Trophoblast cell (in vitro differentiated cells and primary cell): ENCODE results near the gene SMIM1.

Source experiments
- DNase-seq, 2 donors: peaks; one replicate each; pipeline ENCODE4 v3.0.0-alpha.2; 2016
- H2AFZ ChIP-seq: 2 replicates; pipeline ENCODE4 v1.6.1; 2013; ENCODE audit warnings: low read length, moderate library complexity, mild to moderate bottlenecking; ENCODE audit not compliant: insufficient read depth, poor library complexity
- H2AK5ac ChIP-seq: 2 replicates; pipeline ENCODE4 v1.6.1; 2013; ENCODE audit warnings: mild to moderate bottlenecking, low read length
- H2BK120ac ChIP-seq: 2 replicates; pipeline ENCODE4 v1.6.1; 2013; ENCODE audit warnings: low read length, mild to moderate bottlenecking, moderate library complexity; ENCODE audit not compliant: insufficient read depth, poor library complexity
- H2BK12ac ChIP-seq: 2 replicates; pipeline ENCODE4 v1.6.1; 2013; ENCODE audit warnings: mild to moderate bottlenecking, low read length, moderate library complexity
- H2BK5ac ChIP-seq: 2 replicates; pipeline ENCODE4 v1.6.1; 2013; ENCODE audit warnings: low read length, low read depth, moderate library complexity, mild to moderate bottlenecking; ENCODE audit not compliant: poor library complexity
- H3K14ac ChIP-seq: 2 replicates; pipeline ENCODE4 v1.6.1; 2013; ENCODE audit warnings: mild to moderate bottlenecking, low read length
- H3K18ac ChIP-seq: 2 replicates; pipeline ENCODE4 v1.6.1; 2013; ENCODE audit warnings: mild to moderate bottlenecking, low read length
- H3K23ac ChIP-seq: 2 replicates; pipeline ENCODE4 v1.6.1; 2013; ENCODE audit warnings: low read length
- H3K27ac ChIP-seq: 2 replicates; pipeline ENCODE4 v1.5.1; 2013; ENCODE audit warnings: low read depth, mild to moderate bottlenecking, inconsistent platforms, low read length, moderate library complexity
- H3K27me3 ChIP-seq: 2 replicates; pipeline ENCODE4 v1.6.1; 2013; ENCODE audit warnings: inconsistent platforms, mild to moderate bottlenecking, low read length, moderate library complexity; ENCODE audit not compliant: insufficient read depth
- H3K36me3 ChIP-seq, 2 experiments: 1 replicate in 1 of 2; 2 replicates in 1 of 2; pipeline ENCODE4 v1.6.1; 2013; ENCODE audit warnings: low read length in 2 of 2, mild to moderate bottlenecking in 2 of 2, moderate library complexity in 1 of 2; ENCODE audit not compliant: insufficient read depth in 2 of 2, control insufficient read depth in 1 of 2
- H3K4ac ChIP-seq: 2 replicates; pipeline ENCODE4 v1.6.1; 2013; ENCODE audit warnings: low read depth, mild to moderate bottlenecking, low read length, moderate library complexity
- H3K4me1 ChIP-seq, 2 experiments: 1 replicate in 1 of 2; 2 replicates in 1 of 2; pipeline ENCODE4 v1.6.1; 2013; ENCODE audit warnings: low read length in 2 of 2, mild to moderate bottlenecking in 2 of 2, moderate library complexity in 1 of 2; ENCODE audit not compliant: insufficient read depth in 2 of 2, control insufficient read depth in 1 of 2
- H3K4me2 ChIP-seq: 2 replicates; pipeline ENCODE4 v1.6.1; 2013; ENCODE audit warnings: inconsistent platforms, mild to moderate bottlenecking, low read length, moderate library complexity
- H3K4me3 ChIP-seq: 2 replicates; pipeline ENCODE4 v1.5.1; 2013; ENCODE audit warnings: mild to moderate bottlenecking, low read depth, low read length, inconsistent platforms
- H3K79me1 ChIP-seq: one replicate; pipeline ENCODE4 v1.6.1; 2013; ENCODE audit warnings: low read length
- H3K79me2 ChIP-seq: 2 replicates; pipeline ENCODE4 v1.6.1; 2013; ENCODE audit warnings: low read length, mild to moderate bottlenecking; ENCODE audit not compliant: control insufficient read depth, insufficient read depth, poor library complexity
- H3K9ac ChIP-seq: 2 replicates; pipeline ENCODE4 v1.6.1; 2013; ENCODE audit warnings: mild to moderate bottlenecking, low read length
- H3K9me3 ChIP-seq: 2 replicates; pipeline ENCODE4 v1.6.1; 2013; ENCODE audit warnings: low read depth, mild to moderate bottlenecking, control low read depth, inconsistent platforms, low read length; ENCODE audit not compliant: insufficient read depth
- H4K12ac ChIP-seq: 2 replicates; pipeline ENCODE4 v1.6.1; 2013; ENCODE audit warnings: low read depth, mild to moderate bottlenecking, low read length, moderate library complexity
- H4K8ac ChIP-seq: 2 replicates; pipeline ENCODE4 v1.6.1; 2013; ENCODE audit warnings: low read depth, mild to moderate bottlenecking, low read length, moderate library complexity
- H4K91ac ChIP-seq: one replicate; pipeline ENCODE4 v1.6.1; 2013; ENCODE audit warnings: low read depth, mild to moderate bottlenecking, low read length, moderate library complexity
- WGBS: extraction: QIAGEN DNeasy Blood & Tissue Kit; methylation state at CpG from one replicate; pipeline ENCODE4 v1.1.7; 2013; ENCODE audit warnings: missing lambda C conversion rate; ENCODE audit not compliant: insufficient read length, insufficient coverage; ENCODE audit errors: extremely low coverage; 5-methylcytosine and 5-hydroxymethylcytosine counted together

SMIM1 gene

DNA sequence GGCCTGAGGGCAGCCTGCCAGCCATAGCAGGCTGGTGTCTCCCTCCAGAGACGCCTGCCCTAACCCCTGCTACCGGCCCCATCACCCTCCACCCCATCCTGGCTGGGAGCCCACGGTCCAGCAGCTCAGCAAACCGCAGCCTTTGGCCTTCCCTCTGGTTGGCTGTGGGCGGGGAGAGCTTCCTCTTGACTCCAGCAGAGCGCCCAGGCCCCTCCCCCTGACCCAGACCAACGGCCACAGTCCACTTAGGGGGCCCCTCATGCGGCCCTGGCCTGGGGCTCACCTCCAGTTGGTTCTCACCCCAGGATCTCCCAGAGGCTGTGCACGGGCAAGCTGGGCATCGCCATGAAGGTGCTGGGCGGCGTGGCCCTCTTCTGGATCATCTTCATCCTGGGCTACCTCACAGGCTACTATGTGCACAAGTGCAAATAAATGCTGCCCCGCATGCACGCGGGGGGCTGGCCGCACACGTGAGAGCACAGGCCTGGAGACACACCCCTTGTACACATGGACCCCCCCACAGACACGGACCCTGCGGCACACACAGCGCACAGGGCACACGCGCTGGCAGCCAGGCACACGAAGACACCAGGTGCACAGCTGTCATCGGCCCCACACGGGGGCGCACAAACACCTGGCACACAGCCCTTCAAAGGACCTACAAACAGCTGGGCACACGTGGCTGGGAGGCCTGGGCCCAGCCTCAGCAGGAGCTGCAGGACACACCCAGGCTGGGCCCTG is 3.1 kb downstream of the SMIM1 start:
- no peak overlapping the region for H3K14ac ChIP-seq
- H3K4me3 ChIP-seq, result no peak overlapping the region
- H2BK120ac ChIP-seq, result no peak overlapping the region
- H3K18ac ChIP-seq, result no peak overlapping the region
- no peak overlapping the region for H3K27ac ChIP-seq
- H4K8ac ChIP-seq, result no peak overlapping the region
- no peaks in the 10 kb centered on the region for H3K79me2 ChIP-seq
- DNase-seq, result peak in 1 of 2 donors; percentile 21
- no peaks in the 10 kb centered on the region for H3K27me3 ChIP-seq
- H2BK12ac ChIP-seq, result no peak overlapping the region
- H3K4ac ChIP-seq, result no peak overlapping the region
- H3K9ac ChIP-seq, result no peak overlapping the region
- H2AK5ac ChIP-seq, result no peak overlapping the region
- H3K23ac ChIP-seq, result no peak overlapping the region
- no peak overlapping the region for H2BK5ac ChIP-seq
- no peak overlapping the region for H3K4me2 ChIP-seq
- H4K12ac ChIP-seq, result no peak overlapping the region
- no peak overlapping the region for H2AFZ ChIP-seq
- H3K79me1 ChIP-seq, result peaks cover 7% of the 10 kb centered on the region
- WGBS, result no CpG with 5 or more reads among the region's 27 CpGs
- H3K36me3 ChIP-seq, result peaks cover 23 to 29% of the 10 kb centered on the region in 2 experiments
- peaks cover 18 to 37% of the 10 kb centered on the region in 2 experiments for H3K4me1 ChIP-seq
- no peaks in the 10 kb centered on the region for H3K9me3 ChIP-seq
- no peak overlapping the region for H4K91ac ChIP-seq

DNA sequence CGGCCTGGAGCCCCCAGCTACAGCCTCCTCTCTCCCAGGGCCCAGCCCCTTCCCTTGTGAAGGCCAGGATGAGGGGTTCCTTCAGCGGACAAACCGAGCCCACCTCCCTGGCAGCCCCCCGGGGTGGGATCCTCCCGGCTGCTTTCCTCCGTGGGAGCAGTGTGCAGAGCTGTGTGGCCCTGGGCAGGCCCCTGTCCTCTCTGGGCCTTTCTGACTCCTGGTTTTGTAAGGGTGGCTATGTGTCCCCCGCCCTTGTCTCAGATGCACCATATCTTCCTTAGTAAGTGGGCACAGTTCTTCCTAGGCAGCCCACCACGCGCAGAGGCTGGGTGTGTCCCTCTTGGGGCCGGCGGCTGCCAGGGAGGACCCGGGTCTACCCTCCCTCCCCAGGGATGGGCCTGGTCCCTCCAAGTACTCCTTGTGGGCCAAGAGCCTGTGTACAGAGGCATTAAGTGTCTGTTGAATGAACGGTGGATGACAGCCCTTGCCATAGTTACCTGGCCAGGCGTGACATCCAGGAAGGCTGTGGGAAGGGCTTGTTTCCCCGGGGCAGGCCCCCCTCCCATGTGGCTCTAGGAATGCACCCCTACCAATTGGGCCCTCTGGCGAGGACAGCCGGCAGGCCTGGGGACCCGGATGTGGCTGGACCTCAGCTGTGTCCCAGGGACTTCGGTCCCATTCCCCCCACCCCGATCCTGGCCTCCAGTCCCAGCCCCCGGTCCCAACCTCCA is 3.8 kb downstream of the SMIM1 start:
- no peak overlapping the region for H3K18ac ChIP-seq
- H3K36me3 ChIP-seq, result peaks cover 30 to 35% of the 10 kb centered on the region in 2 experiments
- H3K79me1 ChIP-seq, result peaks cover 7% of the 10 kb centered on the region
- H3K9me3 ChIP-seq, result no peaks in the 10 kb centered on the region
- H4K8ac ChIP-seq, result no peak overlapping the region
- H3K27ac ChIP-seq, result no peak overlapping the region
- H3K14ac ChIP-seq, result no peak overlapping the region
- no peak overlapping the region for H3K23ac ChIP-seq
- no peak overlapping the region for H3K4ac ChIP-seq
- no peak overlapping the region for H4K12ac ChIP-seq
- peaks cover 18 to 36% of the 10 kb centered on the region in 2 experiments for H3K4me1 ChIP-seq
- H2BK5ac ChIP-seq, result no peak overlapping the region
- no peak for DNase-seq
- H3K79me2 ChIP-seq, result no peaks in the 10 kb centered on the region
- H2BK120ac ChIP-seq, result no peak overlapping the region
- no peak overlapping the region for H3K4me2 ChIP-seq
- no peak overlapping the region for H2BK12ac ChIP-seq
- no peak overlapping the region for H3K9ac ChIP-seq
- H3K27me3 ChIP-seq, result no peaks in the 10 kb centered on the region
- H2AK5ac ChIP-seq, result no peak overlapping the region
- WGBS, result no CpG with 5 or more reads among the region's 21 CpGs
- no peak overlapping the region for H3K4me3 ChIP-seq
- no peak overlapping the region for H2AFZ ChIP-seq
- no peak overlapping the region for H4K91ac ChIP-seq

DNA sequence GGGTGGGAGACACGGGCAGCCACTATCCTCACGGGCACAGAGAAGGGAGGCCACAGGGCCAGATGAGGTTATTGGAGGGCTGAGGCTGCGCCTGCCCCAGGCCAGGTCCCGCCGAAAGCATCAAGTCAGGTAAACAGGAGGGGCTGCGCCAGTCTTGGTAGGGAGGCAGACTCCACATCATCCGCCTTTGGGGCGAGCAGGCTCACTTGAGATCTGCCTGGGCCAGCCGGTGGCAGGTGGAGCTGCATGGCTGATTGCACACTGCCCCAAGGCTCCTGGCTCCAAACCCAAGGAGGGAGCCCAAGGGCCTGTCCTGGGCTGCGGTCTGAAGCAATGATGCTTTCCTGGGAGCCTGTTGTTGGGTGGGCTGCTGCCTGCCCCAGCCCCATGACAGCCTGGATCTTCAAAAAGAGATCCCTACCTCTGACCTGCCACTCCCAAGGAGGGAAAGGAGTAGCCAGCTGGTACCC is 4.6 kb downstream of the SMIM1 start:
- H3K79me2 ChIP-seq, result no peaks in the 10 kb centered on the region
- H3K18ac ChIP-seq, result no peak overlapping the region
- peaks cover 4% of the 10 kb centered on the region for H3K79me1 ChIP-seq
- H2AK5ac ChIP-seq, result no peak overlapping the region
- H4K8ac ChIP-seq, result no peak overlapping the region
- no peak overlapping the region for H2AFZ ChIP-seq
- no peaks in the 10 kb centered on the region for H3K27me3 ChIP-seq
- no peak overlapping the region for H4K91ac ChIP-seq
- no peak overlapping the region for H3K4me3 ChIP-seq
- no peak overlapping the region for H3K4me2 ChIP-seq
- no peak overlapping the region for H4K12ac ChIP-seq
- H3K36me3 ChIP-seq, result peaks cover 36 to 42% of the 10 kb centered on the region in 2 experiments
- no CpG with 5 or more reads among the region's 10 CpGs for WGBS
- H3K23ac ChIP-seq, result no peak overlapping the region
- H3K9me3 ChIP-seq, result no peaks in the 10 kb centered on the region
- H3K4me1 ChIP-seq, result peaks cover 13 to 29% of the 10 kb centered on the region in 2 experiments
- H2BK120ac ChIP-seq, result no peak overlapping the region
- no peak overlapping the region for H2BK5ac ChIP-seq
- H3K14ac ChIP-seq, result no peak overlapping the region
- no peak overlapping the region for H2BK12ac ChIP-seq
- DNase-seq, result no peak
- H3K9ac ChIP-seq, result no peak overlapping the region
- no peak overlapping the region for H3K27ac ChIP-seq
- H3K4ac ChIP-seq, result no peak overlapping the region

DNA sequence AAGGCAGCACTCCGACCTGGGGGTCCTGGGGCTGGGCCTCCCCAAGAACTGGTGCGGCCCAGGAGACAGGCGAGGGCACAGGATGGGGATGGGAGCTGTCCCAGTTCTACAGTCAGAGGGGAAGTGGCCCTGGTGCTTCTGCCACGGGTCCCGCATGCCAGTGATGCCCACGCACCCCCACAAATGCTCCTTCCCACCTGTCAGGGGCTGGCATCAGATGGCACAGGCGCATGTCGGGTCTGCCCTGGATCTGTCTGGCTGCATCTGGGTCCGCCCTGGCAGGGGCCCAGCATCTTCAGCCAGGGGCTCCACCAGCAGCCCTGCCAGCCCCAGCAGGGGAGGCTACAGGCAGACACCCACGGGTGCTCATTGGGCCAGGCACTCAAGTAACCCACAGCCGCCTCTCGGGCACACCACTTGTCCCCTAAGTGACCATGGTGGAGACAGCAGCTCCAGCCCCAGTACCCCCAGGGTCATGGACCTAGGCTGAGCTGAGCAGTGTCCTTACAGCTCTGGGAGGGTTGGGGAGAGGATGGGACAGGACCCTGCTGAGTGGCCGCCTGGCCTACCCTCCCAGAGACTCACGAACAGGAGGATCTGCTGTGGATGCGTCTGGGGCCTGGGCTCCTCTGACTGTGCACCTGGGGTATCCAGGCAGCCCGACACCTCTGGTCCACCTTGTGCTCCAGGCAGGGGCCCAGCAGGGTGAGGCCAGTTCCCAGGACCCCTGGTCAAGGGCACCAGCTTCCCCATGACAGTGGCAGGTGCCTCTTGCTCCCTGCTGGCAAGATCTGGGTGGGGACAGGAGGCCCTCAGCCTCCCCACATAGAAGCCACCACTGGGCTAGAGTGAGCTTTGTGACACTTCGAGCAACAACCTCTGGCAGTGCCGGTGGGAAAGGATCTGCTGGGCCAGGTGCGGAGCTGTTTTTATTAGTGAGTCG is 5.4 kb downstream of the SMIM1 start:
- Histone ChIP-seq H2BK120ac (no peak overlapping the region), H3K36me3 (peaks cover 45 to 50% of the 10 kb centered on the region in 2 experiments), H4K8ac (no peak overlapping the region), H3K79me2 (no peaks in the 10 kb centered on the region), H3K27ac (no peak overlapping the region), H2AFZ (no peak overlapping the region), H3K18ac (no peak overlapping the region), H3K23ac (no peak overlapping the region), H3K4me3 (no peak overlapping the region), H2BK12ac (no peak overlapping the region), H3K27me3 (no peaks in the 10 kb centered on the region), H3K9ac (no peak overlapping the region), H3K9me3 (no peaks in the 10 kb centered on the region), H3K4me2 (no peak overlapping the region), H2BK5ac (no peak overlapping the region), H2AK5ac (no peak overlapping the region), H3K14ac (no peak overlapping the region), H3K4ac (no peak overlapping the region), H3K79me1 (no peaks in the 10 kb centered on the region), H4K12ac (no peak overlapping the region), H3K4me1 (peaks cover 12 to 26% of the 10 kb centered on the region in 2 experiments), H4K91ac (no peak overlapping the region)
- DNase-seq, result no peak
- no CpG with 5 or more reads among the region's 20 CpGs for WGBS
